K562 (cell line): ENCODE results near the gene CCR8. TPM values are rescaled to one million over a fixed set of nuclear protein-coding genes. Genes with fewer than 3 reads are reported as not detected.
A peak's percentile ranks its signal among the peaks of the same experiment; 100 is the strongest.

Experiments used
- C11orf30 ChIP-seq: fragments of 450-650 bp; IDR thresholded peaks from 2 replicates; pipeline ENCODE4 v1.6.1; 2016; ENCODE audit warnings: low read depth, mild to moderate bottlenecking
- ESRRA ChIP-seq: fragments of 450-650 bp; IDR thresholded peaks from 2 replicates; pipeline ENCODE4 v1.6.1; 2014; ENCODE audit warnings: low read depth, mild to moderate bottlenecking, moderate library complexity, borderline replicate concordance
- GATA2 ChIP-seq: sonication (generic); formaldehyde crosslinking; IDR thresholded peaks from 2 replicates; pipeline ENCODE4 v1.4.0; 2020; ENCODE audit warnings: mild to moderate bottlenecking, missing genetic modification reagents
- GTF2E2 ChIP-seq: fragments of 200-800 bp; sonication (Bioruptor generic); IDR thresholded peaks from 2 replicates; pipeline ENCODE4 v1.6.1; 2016; ENCODE audit warnings: missing genetic modification characterization, missing compliant biosample characterization
- HMGN3 ChIP-seq: IDR thresholded peaks from 2 replicates; pipeline ENCODE4 v1.6.1; 2011; ENCODE audit warnings: borderline replicate concordance, low read depth, mild to moderate bottlenecking, mixed read lengths, low read length; ENCODE audit not compliant: insufficient read length; ENCODE audit errors: extremely low read depth
- MAFK ChIP-seq: IDR thresholded peaks from 2 replicates; pipeline ENCODE4 v1.6.1; 2011; ENCODE audit warnings: low read length, improper control_type of control experiment
- NR4A1 ChIP-seq, 2 experiments: fragments of 250-450 bp in 1 of 2; fragments of 450-650 bp in 1 of 2; sonication (Bioruptor Pico) in 1 of 2; IDR thresholded peaks; 2 replicates each; pipeline versions ENCODE4 v1.4.0 to v1.6.1; 2016 to 2020; ENCODE audit warnings: mild to moderate bottlenecking in 2 of 2, missing compliant biosample characterization in 1 of 2, missing genetic modification characterization in 1 of 2, moderate library complexity in 1 of 2
- POLR3G ChIP-seq: IDR thresholded peaks from 2 replicates; pipeline ENCODE4 v1.6.1; 2011; ENCODE audit not compliant: insufficient read length, insufficient replicate concordance; ENCODE audit errors: extremely low read depth
- YY1 ChIP-seq, 3 experiments: IDR thresholded peaks; 2 replicates each; pipeline ENCODE4 v1.6.1; 2011; ENCODE audit warnings: low read length in 2 of 3, mild to moderate bottlenecking in 2 of 3, moderate library complexity in 2 of 3, borderline replicate concordance in 1 of 3, control low read depth in 1 of 3, low read depth in 1 of 3; ENCODE audit not compliant: insufficient read depth in 3 of 3, insufficient replicate concordance in 2 of 3, control insufficient read depth in 1 of 3, insufficient read length in 1 of 3; ENCODE audit errors: extremely low read depth in 1 of 3
- ZNF431 ChIP-seq: sonication (generic); formaldehyde crosslinking; IDR thresholded peaks from 2 replicates; pipeline ENCODE4 v1.8.0; 2022; ENCODE audit warnings: mild to moderate bottlenecking, missing genetic modification reagents
- ZNF561 ChIP-seq: fragments of 450-650 bp; formaldehyde crosslinking; conservative IDR thresholded peaks from 2 replicates; pipeline ENCODE4 v1.4.0; 2020; ENCODE audit warnings: mild to moderate bottlenecking, moderate library complexity
- ZNF780A ChIP-seq: fragments of 250-450 bp; sonication (Bioruptor Pico); IDR thresholded peaks from 2 replicates; pipeline ENCODE4 v1.5.0; 2021; ENCODE audit warnings: mild to moderate bottlenecking
- polyA plus RNA-seq, 8 experiments: library from polyadenylated mRNA; depleted of rRNA in 4 of 8; stranded (reverse) in 5 of 8; unstranded in 3 of 8; fragments of >200 nt; fragmentation: Nextera tagmentation in 2 of 8; fragmentation: Illumina TruSeq in 1 of 8; extraction: Ambion mirVana in 2 of 8; extraction: Trizol in 1 of 8; gene quantifications; 2 replicates each; pipeline versions ENCODE4 v1.2.1 to v1.2.3, GENCODE V29; 2011 to 2014; ENCODE audit warnings: inconsistent platforms in 1 of 8, missing spikeins in 1 of 8
- total RNA-seq, 7 experiments: library from RNA; depleted of rRNA in 6 of 7; stranded (reverse); fragments of >200 nt in 6 of 7; fragmentation: Illumina TruSeq in 2 of 7; extraction: Trizol in 2 of 7; gene quantifications; 2 replicates each; pipeline versions ENCODE4 v1.2.1 to v1.2.3, GENCODE V29; 2011 to 2021; ENCODE audit warnings: low replicate concordance in 1 of 7
- TF ChIP-seq, protein P1 (sequence below): fragments of 450-650 bp; formaldehyde crosslinking; IDR thresholded peaks from 2 replicates; pipeline ENCODE4 v1.4.0; 2022; ENCODE audit warnings: mild to moderate bottlenecking, moderate library complexity
- TF ChIP-seq, protein P2 (sequence below): sonication (generic); formaldehyde crosslinking; IDR thresholded peaks from 2 replicates; pipeline ENCODE4 v1.8.0; 2022; ENCODE audit warnings: mild to moderate bottlenecking, missing genetic modification reagents

Gene CCR8
- total and polyA plus RNA-seq, 9 of the 15 experiments (the other 6 are each of a cell fraction or from before 2014, with no cell fraction given) = not detected

DNA sequence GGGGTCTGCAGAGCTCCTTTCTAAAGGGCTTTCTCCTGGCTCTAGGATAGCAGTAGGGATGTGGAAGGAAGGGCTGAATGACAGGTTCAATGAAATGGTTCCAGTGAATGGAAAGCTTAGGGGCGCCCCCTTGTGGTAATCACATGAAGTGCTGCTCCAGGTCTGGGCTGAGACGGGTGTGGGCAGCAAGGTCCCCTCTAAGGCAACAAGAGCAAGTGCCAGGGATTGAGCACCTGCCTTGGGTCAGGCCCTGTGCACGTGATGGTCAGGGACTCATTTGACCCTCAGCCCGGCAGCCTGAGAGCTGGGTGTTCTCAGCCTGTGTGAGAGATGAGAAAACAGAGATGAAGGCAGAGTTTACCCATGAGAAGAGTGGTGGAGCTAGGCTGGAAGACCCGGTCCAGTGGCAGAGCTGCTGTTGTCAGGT is 37.6 kb upstream of the CCR8 start (continued):
- TF ChIP-seq ESRRA (no peak), C11orf30 (no peak), HMGN3 (no peak), POLR3G (no peak), ZNF780A (no peak), ZNF431 (CRISPR knock-in tag) (0 out of 2 replicates have a peak, but pooled peaks have one; percentile 17), NR4A1 (CRISPR knock-in tag; IDR thresholded peaks at IDR 0.05) (no peak), NR4A1 (tag; IDR thresholded peaks at IDR 0.05) (0 out of 2 replicates have a peak, but pooled peaks have one; percentile 9), ZNF561 (CRISPR knock-in tag) (no peak), YY1 (IDR thresholded peaks at IDR 0.05; ENCODE audit: borderline replicate concordance in 1 of 3, control insufficient read depth in 1 of 3, extremely low read depth in 1 of 3, insufficient read depth in 3 of 3, insufficient read length in 1 of 3, insufficient replicate concordance in 2 of 3, low read depth in 1 of 3, low read length in 2 of 3) (no peak), MAFK (no peak), GATA2 (CRISPR knock-in tag) (no peak), GTF2E2 (tag) (no peak)
- TF ChIP-seq, protein P1, sequence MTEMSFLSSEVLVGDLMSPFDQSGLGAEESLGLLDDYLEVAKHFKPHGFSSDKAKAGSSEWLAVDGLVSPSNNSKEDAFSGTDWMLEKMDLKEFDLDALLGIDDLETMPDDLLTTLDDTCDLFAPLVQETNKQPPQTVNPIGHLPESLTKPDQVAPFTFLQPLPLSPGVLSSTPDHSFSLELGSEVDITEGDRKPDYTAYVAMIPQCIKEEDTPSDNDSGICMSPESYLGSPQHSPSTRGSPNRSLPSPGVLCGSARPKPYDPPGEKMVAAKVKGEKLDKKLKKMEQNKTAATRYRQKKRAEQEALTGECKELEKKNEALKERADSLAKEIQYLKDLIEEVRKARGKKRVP (CRISPR knock-in tag) = no peak
- TF ChIP-seq, protein P2, sequence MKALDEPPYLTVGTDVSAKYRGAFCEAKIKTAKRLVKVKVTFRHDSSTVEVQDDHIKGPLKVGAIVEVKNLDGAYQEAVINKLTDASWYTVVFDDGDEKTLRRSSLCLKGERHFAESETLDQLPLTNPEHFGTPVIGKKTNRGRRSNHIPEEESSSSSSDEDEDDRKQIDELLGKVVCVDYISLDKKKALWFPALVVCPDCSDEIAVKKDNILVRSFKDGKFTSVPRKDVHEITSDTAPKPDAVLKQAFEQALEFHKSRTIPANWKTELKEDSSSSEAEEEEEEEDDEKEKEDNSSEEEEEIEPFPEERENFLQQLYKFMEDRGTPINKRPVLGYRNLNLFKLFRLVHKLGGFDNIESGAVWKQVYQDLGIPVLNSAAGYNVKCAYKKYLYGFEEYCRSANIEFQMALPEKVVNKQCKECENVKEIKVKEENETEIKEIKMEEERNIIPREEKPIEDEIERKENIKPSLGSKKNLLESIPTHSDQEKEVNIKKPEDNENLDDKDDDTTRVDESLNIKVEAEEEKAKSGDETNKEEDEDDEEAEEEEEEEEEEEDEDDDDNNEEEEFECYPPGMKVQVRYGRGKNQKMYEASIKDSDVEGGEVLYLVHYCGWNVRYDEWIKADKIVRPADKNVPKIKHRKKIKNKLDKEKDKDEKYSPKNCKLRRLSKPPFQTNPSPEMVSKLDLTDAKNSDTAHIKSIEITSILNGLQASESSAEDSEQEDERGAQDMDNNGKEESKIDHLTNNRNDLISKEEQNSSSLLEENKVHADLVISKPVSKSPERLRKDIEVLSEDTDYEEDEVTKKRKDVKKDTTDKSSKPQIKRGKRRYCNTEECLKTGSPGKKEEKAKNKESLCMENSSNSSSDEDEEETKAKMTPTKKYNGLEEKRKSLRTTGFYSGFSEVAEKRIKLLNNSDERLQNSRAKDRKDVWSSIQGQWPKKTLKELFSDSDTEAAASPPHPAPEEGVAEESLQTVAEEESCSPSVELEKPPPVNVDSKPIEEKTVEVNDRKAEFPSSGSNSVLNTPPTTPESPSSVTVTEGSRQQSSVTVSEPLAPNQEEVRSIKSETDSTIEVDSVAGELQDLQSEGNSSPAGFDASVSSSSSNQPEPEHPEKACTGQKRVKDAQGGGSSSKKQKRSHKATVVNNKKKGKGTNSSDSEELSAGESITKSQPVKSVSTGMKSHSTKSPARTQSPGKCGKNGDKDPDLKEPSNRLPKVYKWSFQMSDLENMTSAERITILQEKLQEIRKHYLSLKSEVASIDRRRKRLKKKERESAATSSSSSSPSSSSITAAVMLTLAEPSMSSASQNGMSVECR (CRISPR knock-in tag) = 0 out of 2 replicates have a peak, but pooled peaks have one; percentile 36
